CD4-positive, alpha-beta T cell treated with Interleukin-21 for 1 hour (primary cell): ENCODE measurements around the gene BLVRA.
"Not testable (repeated sequence)": the region's sequence is repeated elsewhere in the genome, so short reads cannot be mapped to it uniquely, and the experiment has no call there.

Experiments
- DNase-seq: peaks from one replicate; pipeline ENCODE4 v3.0.0-alpha.2; 2020

The BLVRA gene

DNA sequence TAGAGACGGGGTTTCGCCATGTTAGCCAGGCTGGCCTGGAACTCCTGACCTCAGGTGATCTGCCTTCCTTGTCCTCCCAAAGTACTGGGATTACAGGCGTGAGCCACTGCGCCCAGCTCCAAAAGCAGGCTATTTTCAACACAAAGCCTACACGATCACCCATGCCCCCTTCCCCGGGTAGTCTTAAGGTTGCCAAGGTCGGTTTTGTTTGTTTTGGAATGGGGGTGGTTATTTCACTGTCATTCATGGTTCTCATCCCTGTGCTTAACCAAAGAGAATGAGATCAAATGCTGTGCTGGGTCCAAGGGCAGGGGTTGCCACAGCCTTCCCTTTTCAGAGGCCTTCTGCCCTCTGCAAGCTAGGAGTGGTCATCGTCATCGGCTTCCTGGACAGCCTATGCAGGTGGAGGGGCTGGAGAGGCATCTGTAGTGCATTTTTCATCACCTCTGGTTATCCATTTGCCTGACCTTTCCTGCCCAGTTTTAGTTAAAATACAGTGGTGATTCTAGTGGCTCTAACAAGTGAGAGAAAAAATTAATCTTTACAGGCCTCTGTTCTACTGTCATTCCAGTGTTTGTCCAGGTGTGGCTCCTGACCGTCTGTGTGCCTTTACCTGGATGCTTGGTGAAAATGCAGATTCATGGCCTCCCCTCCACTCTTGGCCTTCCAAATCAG is 11.4 kb downstream of the BLVRA start:
- DNase-seq = no peak

DNA sequence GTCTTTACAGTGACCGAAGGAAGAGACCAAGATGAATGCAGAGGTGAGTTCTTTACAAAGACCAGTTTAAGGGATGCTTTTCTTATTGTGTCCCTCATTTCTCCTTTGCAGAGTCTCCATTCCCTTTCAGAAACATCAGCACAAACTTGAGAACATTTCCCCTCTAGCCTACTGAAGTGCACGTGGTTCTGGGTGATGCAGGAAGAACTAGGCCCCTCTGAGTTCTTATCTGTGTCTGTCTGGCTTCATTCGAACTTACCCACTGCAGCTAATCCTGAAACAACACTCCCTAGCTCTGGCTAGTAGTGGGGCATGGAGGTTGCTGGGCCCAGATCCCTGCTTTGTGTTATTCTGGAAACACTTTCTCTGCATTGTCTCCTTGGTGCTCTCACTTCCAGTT is 12.6 kb downstream of the BLVRA start:
- DNase-seq = no peak

- DNase-seq = no peak
Measured at GRCh38 chr7:43771573-43771972, 13.1 kb downstream of the BLVRA start.

GRCh38 chr7:43773268-43773667 is 14.8 kb downstream of the BLVRA start:
- not testable (repeated sequence) for DNase-seq

GRCh38 chr7:43775255-43775654 is 16.8 kb downstream of the BLVRA start:
- not testable (repeated sequence) for DNase-seq

DNA sequence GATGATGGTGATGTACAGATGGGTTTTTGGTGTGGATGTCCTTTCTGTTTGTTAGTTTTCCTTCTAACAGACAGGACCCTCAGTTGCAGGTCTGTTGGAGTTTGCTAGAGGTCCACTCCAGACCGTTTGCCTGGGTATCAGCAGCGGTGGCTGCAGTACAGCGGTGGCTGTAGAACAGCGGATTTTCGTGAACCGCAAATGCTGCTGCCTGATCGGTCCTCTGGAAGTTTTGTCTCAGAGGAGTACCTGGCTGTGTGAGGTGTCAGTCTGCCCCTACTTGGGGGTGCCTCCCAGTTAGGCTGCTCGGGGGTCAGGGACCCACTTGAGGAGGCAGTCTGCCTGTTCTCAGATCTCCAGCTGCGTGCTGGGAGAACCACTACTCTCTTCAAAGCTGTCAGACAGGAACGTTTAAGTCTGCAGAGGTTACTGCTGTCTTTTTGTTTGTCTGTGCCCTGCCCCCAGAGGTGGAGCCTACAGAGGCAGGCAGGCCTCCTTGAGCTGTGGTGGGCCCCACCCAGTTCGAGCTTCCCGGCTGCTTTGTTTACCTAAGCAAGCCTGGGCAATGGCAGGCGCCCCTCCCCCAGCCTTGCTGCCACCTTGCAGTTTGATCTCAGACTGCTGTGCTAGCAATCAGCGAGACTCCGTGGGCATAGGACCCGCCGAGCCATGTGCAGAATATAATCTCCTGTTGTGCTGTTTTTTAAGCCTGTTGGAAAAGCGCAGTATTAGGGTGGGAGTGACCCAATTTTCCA is 20.0 kb downstream of the BLVRA start:
- DNase-seq = peak; percentile 15

DNA sequence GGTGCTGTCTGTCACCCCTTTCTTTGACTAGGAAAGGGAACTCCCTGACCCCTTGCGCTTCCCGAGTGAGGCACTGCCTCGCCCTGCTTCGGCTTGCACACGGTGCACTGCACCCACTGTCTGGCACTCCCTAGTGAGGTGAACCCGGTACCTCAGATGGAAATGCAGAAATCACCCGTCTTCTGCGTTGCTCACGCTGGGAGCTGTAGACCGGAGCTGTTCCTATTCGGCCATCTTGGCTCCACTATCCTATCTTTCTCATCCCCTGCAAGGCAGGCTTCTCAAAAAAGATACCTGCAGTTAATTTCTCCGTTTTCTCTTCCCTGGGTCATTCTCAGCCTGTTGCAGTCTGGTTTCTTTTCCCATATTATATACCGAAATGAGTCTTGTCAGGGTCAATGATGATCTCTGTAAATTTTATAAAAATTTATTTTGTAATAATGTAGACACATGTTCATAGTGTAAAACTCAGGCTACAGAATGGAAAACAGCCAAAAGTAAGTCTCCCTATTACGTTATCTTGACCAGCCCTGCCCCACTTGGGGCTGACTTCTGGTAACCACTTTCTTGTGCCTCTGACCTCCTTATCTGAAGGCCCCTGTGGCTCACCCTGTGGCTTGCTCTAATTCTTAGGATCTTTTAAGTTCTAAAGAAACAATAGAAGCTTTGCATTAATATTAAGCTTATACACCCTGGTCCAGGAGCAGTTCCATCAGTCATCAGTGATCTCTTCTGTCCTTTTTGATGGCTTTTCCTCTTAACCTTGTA is 20.7 kb downstream of the BLVRA start:
- DNase-seq = no peak

DNA sequence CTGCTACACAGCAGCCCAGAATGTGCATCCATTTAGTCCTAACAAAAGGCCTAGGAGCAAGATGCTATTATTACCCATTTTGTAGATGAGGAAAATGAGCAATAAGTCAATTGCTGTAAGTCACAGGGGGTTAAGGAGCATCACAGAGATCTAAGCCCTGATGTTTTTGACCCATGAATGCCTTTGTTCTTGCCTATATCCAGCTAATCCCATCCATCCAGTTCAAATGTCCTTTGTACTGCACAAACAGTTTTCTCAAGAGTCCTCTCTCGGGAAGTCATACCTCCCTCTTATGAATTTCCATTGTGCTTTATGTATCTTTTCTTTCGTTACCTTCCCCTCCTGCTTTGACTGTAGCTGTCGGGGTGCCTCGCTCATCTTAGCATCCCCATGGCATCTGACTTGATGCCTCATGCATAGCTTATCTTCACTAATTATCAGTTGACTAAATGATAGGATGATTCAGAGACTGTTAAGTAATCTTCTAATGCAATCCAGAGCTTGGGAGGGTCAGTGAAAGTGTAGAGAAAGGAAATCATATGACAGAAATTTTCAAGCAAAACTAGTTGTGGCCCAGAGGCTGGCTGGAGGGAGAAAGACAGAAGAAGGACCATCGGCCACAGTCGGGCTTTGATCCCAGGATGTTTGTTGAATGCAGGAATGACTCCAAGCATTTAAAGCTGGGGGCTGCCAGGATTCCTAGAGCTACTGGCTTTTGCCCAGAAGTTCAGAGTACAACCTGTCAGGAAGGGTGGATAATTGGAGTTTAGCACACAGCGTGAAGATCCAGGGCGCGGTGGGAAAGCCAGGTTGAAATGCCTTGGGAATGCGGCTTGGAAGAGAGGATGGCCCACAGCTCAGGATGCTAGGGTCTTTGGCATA is 23.5 kb downstream of the BLVRA start:
- no peak for DNase-seq

DNA sequence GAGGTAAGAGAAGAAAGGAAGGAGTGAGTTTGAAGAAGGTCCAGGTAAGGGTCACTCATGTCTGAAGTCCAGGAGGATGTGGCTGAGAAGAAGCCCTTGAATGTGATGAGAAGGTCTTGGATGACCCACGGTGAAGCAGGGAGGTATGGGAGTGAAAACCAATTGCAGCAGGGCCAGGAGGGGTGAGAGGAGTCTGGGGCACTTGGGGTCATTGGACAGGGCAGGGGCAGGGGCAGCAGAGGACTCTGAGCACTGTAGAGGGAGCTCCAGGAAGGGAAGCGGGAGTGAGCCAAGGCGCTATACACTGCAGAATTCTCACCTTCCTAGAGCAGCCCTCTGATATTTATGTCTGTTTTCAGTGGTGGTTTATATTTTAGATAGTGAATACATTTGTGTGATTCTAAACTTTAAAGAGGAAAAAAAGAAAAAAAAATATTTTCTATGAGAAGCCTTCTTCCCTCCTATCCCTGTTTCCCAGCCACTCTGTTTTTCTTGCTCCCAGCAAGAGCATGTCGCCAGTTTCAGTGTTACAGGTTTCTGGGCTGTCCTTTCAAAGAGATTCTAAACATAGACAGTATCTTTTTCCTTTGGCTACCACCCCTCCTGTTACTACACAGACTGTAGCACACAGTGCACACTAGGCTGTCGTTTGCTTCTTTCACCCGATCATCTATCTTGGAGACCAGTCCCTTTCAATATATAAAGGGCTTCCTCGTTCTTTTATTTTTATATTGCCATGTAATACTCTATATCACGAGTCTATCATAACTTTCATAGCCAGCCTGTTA is 24.5 kb downstream of the BLVRA start:
- no peak for DNase-seq

- DNase-seq = no peak
Measured at GRCh38 chr7:43784030-43784584, 25.6 kb downstream of the BLVRA start.

GRCh38 chr7:43784585-43785087 is 26.2 kb downstream of the BLVRA start:
- DNase-seq = peak; percentile 13

DNA sequence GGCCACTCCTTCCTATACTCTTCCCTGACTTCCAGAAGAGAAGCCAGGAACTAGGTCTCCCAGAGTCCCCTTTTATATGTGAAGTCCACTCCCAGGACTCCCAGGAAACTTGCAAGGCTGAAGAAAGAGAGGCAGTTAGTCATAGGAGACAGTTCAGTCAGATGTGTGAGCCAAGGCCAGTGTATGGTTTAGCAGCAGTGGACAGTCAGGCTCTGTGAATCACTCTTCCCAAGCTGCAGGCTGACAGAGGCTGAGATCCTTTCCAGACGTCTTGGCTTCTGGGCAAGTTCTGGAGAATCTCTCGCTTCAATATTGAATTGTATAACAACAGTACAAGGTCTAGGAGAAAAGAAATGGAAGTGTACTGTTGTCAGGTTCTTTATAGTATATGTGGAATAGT is 26.9 kb downstream of the BLVRA start:
- DNase-seq = no peak

- DNase-seq = no peak
Measured at GRCh38 chr7:43787771-43788170, 29.3 kb downstream of the BLVRA start.

GRCh38 chr7:43790006-43790405 is 31.5 kb downstream of the BLVRA start:
- DNase-seq = no peak

DNA sequence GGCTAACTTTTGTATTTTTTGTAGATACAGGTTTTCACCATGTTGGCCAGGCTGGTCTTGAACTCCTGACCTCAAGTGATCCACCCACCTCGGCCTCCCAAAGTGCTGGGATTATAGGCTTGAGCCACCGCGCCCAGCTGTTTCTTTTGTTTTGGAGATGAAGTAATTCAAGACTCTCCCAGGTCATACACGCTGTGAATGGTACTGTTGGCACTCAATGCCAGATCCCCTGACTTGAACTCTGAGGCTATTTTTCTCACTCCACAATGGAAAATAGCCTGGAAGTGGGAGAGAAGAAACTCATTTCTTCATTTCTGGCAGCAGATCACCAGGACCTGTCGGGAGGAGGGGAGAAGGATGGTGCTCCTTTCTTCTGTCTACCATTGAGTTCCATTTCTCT is 32.4 kb downstream of the BLVRA start:
- no peak for DNase-seq

- DNase-seq = no peak
Measured at GRCh38 chr7:43791665-43792064, 33.2 kb downstream of the BLVRA start.

- no peak for DNase-seq
Measured at GRCh38 chr7:43792471-43793150, 34.1 kb downstream of the BLVRA start.

DNA sequence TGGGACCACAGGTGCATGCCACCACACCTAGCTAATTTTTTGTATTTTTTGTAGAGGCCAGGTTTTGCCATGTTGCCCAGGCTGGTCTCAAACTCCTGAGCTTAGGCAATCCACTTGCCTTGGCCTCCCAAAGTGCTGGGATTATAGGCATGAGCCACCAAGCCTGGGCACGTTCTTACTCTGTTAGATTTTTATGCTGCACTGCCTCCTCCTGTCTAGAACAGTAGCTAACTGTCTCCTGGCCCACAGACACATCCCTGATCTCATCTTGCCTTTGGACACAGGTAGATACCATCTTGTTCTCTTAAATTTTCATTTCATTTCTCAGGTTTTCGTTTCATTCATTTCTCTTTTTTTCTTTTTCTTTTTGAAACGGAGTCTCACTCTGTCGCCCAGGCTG is 41.1 kb downstream of the BLVRA start:
- DNase-seq = peak; percentile 13

- DNase-seq = no peak
Measured at GRCh38 chr7:43803865-43804264, 45.4 kb downstream of the BLVRA start.

- peak; percentile 31 for DNase-seq
Measured at GRCh38 chr7:43808410-43808809, 49.9 kb downstream of the BLVRA start.
